Measurements from ENCODE around the gene NQO1. TPM values are rescaled to one million over a fixed set of nuclear protein-coding genes. Genes with fewer than 3 reads are reported as not detected.

The NQO1 gene
- total and polyA plus RNA-seq, 9 of the 15 experiments (the other 6 are each of a cell fraction or from before 2014, with no cell fraction given): 96.7 to 198 (median 122) TPM

DNA sequence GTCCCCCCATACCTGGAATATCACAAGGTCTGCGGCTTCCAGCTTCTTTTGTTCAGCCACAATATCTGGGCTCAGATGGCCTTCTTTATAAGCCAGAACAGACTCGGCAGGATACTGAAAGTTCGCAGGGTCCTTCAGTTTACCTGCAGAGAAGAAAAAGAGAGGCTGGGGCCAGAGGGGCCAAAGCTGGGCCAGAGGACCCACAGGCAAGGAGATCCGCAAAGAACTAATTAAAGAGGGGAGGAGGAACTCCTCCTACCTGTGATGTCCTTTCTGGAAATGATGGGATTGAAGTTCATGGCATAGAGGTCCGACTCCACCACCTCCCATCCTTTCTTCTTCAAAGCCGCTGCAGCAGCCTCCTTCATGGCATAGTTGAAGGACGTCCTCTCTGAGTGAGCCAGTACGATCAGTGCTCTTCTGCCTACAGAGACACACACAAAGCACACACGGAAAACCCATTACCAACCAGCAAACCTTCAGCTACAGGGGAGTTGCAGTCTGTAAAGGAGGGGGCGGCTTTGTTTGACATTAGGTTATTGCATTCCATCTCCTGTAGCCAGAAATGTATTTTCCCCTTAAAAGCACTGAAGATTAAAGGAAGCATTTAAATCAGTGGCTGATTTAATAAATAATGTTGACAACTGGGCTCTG lies 8.1 kb downstream of the NQO1 start:
- H4K20me1 ChIP-seq (replicated peaks; ENCODE audit: control insufficient read depth, insufficient read depth, low read length): no peaks in the 10 kb centered on the region
- no TSS peak for BruUV-seq (replicated peaks)
- no peak for FAIRE-seq

More for the DNA sequence above, 8.1 kb downstream of the NQO1 start:
- no peaks in the 10 kb centered on the region for H3K9me1 ChIP-seq (ENCODE audit: control insufficient read depth, insufficient read depth, low read length)
- in situ Hi-C loops (cut with MboI) (no loop called here), intact Hi-C loops (cut with micrococcal nuclease) (no loop called here)
- no peaks in the 10 kb centered on the region for H3K9me3 ChIP-seq (replicated peaks; ENCODE audit: control insufficient read depth, insufficient read depth, low read depth, low read length)
- WGBS (ENCODE audit: insufficient coverage, low coverage, missing lambda C conversion rate): 76% methylated on average over 10 of the region's 10 CpGs
- no peaks in the 10 kb centered on the region; a peak in 1 of 5 replicates for H3K27me3 ChIP-seq (ENCODE audit: control insufficient read depth in 2 of 2, insufficient read depth in 2 of 2, low read length in 2 of 2)
- no peak overlapping the region for H3K9ac ChIP-seq (ENCODE audit: insufficient read depth in 1 of 2, low read depth in 2 of 2, low read length in 2 of 2)
- DNase-seq (ENCODE audit: extremely low read depth in 1 of 4, low spot score in 3 of 4): no peak
- peaks cover 6 to 16% of the 10 kb centered on the region in 2 experiments; a peak in 2 of 5 replicates for H3K4me1 ChIP-seq (replicated peaks in 1 of 2; ENCODE audit: control insufficient read depth in 2 of 2, insufficient read depth in 2 of 2, low read length in 2 of 2)
- H3K27ac ChIP-seq (ENCODE audit: extremely low read depth, low read depth, low read length): no peak overlapping the region
- H3K36me3 ChIP-seq (ENCODE audit: control insufficient read depth, insufficient read depth, low read length): peaks cover 43% of the 10 kb centered on the region; the same call in 1 of the 3 replicates
- H3K4me3 ChIP-seq: no peak overlapping the region
- peaks cover 12% of the 10 kb centered on the region for H3K79me2 ChIP-seq (ENCODE audit: control insufficient read depth, insufficient read depth, low read length)
- no peak for TF ChIP-seq CHD1 (IDR thresholded peaks at IDR 0.05; ENCODE audit: low read length)
- no peak for TF ChIP-seq POLR2H (tag; IDR thresholded peaks at IDR 0.05; ENCODE audit: low read depth)
- no peak for TF ChIP-seq CREBBP (IDR thresholded peaks at IDR 0.05; ENCODE audit: low read depth, low read length)
- TF ChIP-seq MEF2A (IDR thresholded peaks at IDR 0.05; ENCODE audit: control insufficient read depth, low read depth, low read length): no peak
- no peak for TF ChIP-seq SMC3 (conservative IDR thresholded peaks at IDR 0.05; ENCODE audit: insufficient read depth, low read depth, low read length)
- TF ChIP-seq, protein P1, sequence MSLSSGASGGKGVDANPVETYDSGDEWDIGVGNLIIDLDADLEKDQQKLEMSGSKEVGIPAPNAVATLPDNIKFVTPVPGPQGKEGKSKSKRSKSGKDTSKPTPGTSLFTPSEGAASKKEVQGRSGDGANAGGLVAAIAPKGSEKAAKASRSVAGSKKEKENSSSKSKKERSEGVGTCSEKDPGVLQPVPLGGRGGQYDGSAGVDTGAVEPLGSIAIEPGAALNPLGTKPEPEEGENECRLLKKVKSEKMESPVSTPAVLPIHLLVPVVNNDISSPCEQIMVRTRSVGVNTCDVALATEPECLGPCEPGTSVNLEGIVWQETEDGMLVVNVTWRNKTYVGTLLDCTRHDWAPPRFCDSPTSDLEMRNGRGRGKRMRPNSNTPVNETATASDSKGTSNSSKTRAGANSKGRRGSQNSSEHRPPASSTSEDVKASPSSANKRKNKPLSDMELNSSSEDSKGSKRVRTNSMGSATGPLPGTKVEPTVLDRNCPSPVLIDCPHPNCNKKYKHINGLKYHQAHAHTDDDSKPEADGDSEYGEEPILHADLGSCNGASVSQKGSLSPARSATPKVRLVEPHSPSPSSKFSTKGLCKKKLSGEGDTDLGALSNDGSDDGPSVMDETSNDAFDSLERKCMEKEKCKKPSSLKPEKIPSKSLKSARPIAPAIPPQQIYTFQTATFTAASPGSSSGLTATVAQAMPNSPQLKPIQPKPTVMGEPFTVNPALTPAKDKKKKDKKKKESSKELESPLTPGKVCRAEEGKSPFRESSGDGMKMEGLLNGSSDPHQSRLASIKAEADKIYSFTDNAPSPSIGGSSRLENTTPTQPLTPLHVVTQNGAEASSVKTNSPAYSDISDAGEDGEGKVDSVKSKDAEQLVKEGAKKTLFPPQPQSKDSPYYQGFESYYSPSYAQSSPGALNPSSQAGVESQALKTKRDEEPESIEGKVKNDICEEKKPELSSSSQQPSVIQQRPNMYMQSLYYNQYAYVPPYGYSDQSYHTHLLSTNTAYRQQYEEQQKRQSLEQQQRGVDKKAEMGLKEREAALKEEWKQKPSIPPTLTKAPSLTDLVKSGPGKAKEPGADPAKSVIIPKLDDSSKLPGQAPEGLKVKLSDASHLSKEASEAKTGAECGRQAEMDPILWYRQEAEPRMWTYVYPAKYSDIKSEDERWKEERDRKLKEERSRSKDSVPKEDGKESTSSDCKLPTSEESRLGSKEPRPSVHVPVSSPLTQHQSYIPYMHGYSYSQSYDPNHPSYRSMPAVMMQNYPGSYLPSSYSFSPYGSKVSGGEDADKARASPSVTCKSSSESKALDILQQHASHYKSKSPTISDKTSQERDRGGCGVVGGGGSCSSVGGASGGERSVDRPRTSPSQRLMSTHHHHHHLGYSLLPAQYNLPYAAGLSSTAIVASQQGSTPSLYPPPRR (CRISPR knock-in tag; IDR thresholded peaks at IDR 0.05; ENCODE audit: borderline replicate concordance): no peak
- no peak for TF ChIP-seq SMAD4 (CRISPR knock-in tag; conservative IDR thresholded peaks at IDR 0.05)
- TF ChIP-seq MEIS2 (IDR thresholded peaks at IDR 0.05; ENCODE audit: partially characterized antibody): no peak
- TF ChIP-seq POLR2AphosphoS5 (IDR thresholded peaks at IDR 0.05; ENCODE audit: control insufficient read depth, insufficient read depth, low read depth, low read length): no peak
- TF ChIP-seq SOX6 (IDR thresholded peaks at IDR 0.05): no peak
- no peak for TF ChIP-seq SAP30 (IDR thresholded peaks at IDR 0.05; ENCODE audit: borderline replicate concordance, insufficient read depth, low read depth, low read length, poor library complexity, severe bottlenecking)
- no peak for TF ChIP-seq CAMTA2 (CRISPR knock-in tag; conservative IDR thresholded peaks at IDR 0.05)
- no peak for TF ChIP-seq SMARCA4 (IDR thresholded peaks at IDR 0.05)
- no peak for TF ChIP-seq ZNF586 (CRISPR knock-in tag; conservative IDR thresholded peaks at IDR 0.05)
- H2AFZ ChIP-seq (ENCODE audit: low read depth, low read length): no peak overlapping the region
- POLR2A ChIA-PET: interaction anchor here (1.5 kb wide), 1 partner anchor 8 kb away, joined by 11 read pairs; the partner anchor contains the start of gene NQO1
- CTCF ChIA-PET (ENCODE audit: low intra/inter-chr PET ratio): no interaction called here
- no peak for ATAC-seq
- H3K4me2 ChIP-seq (ENCODE audit: insufficient read depth, low read length): no peak overlapping the region

All from K562 (cell line).